GM21528 (cell line): ENCODE measurements around the gene CDC25C.
"Not testable (repeated sequence)": the region's sequence is repeated elsewhere in the genome, so short reads cannot be mapped to it uniquely, and the experiment has no call there.

Experiments
- ATAC-seq: cut with Tn5 transposase; IDR thresholded peaks from one replicate; pipeline ENCODE4 v1.9.1; 2021; ENCODE audit warnings: mild to moderate bottlenecking, moderate library complexity; ENCODE audit not compliant: unreplicated experiment, low FRiP score

Gene CDC25C

DNA sequence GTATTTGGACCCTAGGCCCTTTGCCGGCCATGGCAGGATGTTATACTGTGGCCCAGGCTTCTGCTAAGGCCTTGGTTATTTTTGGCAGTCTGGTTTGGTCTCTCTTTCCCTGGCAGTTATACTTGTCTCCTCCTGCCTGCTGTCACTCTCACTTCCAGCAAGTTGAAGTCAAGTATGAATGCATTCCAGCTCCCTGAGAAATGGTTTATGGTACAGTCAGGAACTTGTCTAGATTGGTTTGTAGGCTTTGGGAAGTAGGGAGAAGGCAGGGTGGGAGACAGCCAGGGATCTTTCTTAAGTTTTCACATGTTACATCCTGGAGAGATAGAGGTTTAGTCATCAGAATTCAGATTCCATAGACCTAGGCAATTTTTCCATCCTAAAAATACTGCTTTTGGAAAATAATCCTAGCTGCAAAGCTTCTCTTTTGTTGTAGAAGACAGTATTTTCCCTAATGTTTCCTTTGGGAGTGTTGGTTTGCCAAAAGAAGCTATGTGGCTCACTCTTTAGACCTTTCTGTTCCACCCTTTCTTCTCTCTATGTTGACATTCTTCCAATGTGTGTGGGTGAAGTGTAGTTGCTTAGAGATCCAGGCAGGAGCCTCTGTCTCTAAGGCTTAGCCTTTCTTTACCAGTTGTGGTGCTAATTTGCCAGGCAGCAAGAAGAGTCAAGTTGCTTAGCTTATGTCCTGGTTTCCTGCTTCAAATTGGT is 18.4 kb upstream of the CDC25C start:
- no peak for ATAC-seq

DNA sequence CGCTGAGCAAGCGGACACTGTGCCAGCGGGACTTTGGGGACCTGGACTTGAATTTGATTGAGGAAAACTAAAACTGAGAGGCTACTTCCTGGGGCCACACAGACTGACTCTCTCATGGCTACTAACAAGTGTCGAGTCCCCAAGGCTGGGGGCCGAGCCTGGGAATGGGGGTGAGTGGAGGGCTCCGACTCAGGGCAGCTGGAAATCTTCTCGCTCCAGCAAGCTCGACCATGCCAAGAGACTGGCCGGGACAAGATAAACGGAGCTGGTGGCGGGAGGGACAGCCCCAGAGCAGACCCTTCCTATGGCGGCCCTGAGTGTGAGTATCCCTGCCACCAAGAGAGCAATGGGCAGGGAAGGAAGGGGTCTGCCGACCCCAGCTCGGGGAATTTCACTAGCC is 15.3 kb upstream of the CDC25C start:
- no peak for ATAC-seq

DNA sequence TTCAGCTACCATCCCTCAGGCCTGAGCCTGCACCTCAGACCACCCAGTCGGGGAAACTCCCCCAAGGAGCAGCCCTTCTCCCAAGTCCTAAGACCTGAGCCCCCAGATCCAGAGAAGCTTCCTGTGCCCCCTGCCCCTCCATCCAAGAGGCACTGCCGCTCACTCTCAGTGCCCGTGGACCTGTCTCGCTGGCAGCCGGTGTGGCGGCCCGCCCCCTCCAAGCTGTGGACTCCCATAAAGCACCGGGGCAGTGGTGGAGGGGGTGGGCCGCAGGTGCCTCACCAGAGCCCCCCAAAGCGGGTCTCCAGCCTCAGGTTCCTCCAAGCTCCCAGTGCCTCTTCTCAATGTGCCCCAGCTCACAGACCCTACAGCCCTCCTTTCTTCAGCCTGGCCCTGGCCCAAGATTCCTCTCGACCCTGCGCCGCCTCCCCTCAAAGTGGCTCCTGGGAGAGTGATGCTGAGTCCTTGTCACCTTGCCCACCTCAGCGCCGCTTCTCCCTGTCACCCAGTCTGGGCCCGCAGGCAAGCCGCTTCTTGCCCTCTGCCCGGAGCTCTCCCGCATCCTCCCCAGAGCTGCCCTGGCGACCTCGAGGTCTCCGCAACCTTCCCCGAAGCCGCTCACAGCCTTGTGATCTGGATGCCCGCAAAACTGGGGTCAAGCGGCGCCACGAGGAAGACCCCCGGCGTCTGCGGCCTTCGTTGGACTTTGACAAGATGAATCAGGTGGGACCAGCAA is 13.5 kb upstream of the CDC25C start:
- ATAC-seq, result no peak

- no peak for ATAC-seq
Measured at GRCh38 chr5:138340008-138340407, 8.4 kb upstream of the CDC25C start.

DNA sequence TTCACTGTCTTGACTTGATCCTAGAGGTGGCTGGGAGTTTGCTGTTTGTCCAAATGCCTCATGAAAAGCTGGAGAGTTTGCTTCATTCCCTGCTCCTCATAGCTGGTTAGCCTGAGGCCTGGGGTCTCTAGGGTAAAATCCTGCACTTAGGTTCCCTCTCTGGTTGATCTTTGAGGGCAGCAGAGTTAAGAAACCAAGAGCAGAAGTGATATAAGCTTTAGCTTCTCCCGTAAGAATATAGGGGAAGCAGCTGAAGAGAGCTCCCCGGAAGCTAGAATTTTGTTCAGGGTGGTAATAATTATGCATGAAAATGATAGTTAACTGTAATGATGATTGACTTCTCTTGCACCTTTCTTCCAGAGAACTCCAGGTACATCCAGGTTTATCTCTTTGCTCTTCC is 7.9 kb upstream of the CDC25C start:
- ATAC-seq, result no peak

- ATAC-seq, result no peak
Measured at GRCh38 chr5:138339091-138339456, 7.5 kb upstream of the CDC25C start.

- peak; percentile 9 for ATAC-seq
Measured at GRCh38 chr5:138338411-138339090, 6.9 kb upstream of the CDC25C start.

DNA sequence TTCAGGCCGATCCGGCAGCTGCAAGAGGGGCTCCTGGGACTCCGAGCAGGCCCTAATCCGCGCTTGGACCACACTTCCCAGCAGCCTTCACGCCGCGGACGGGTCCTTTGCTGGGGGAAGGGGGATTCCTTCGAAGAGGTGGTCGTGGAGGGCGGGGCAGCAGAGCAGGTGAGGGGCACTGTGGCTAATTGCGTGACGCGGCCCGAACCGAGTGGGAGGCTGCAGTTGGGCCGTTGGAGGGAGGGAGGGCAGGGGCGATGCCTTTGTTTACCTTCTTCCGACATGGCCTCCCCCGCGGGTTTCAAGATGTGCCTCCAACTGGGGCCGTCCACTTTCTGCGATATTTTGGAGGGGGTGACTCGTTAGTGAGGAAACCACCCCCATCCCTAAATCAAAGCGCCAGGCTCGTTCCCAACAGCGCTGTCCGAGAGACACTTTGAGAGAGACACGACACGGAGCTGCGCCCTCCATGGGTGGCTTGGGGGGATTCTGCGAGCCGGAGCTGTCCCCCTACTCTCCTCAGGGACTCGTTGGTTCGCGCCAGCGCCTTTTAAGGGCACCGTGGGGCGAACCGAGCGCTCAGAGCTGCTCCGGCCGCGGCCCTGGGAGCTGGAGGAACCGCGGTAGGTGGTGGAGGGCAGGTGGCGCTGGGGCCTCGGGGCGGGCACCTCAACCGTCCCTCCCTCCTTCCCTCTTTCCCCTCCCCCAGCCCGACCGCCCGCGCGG is 6.2 kb upstream of the CDC25C start, which contains the start of gene FAM53C:
Gene FAM53C (plus strand): TSS at position 582 of the 726 bp plus-strand sequence. CDS start 3,070 bp downstream, outside the sequence.
- peak; percentile 71 for ATAC-seq

DNA sequence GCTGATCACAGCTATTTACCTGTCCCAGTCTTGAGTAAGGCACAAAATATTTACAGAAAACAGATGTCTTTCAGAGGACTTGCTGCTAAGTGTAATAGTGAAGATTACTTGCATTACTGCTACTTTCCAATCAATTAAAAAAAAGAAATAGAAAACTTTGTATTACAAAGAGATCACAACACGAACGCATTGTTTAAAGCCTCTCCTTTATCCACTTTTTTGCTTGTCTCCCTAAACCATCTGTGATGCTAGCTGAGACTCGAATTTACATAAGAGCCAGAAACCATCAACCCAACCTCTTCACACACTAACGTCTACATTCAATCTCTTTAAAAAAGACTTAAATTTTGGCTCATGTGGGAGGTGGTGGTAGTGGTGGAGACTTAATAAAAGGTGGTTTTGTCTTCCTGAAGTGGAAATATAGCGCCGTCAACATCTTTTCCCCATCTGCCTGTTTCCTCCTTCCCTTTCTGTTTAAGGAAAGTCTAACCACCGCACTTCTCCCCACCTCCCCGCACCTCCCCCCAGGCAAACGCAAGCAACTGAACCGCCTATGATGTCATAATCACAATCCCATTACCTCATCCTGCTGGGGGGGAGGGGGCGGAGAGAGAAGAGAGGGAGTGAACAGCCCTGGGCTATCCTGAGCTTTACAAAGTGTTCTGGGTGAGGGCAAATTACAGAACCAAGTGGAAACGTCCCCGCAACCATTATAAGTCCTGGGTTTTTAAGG is 5.5 kb upstream of the CDC25C start:
- peak; percentile 24 for ATAC-seq

- ATAC-seq, result no peak
Measured at GRCh38 chr5:138334867-138335447, 3.4 kb upstream of the CDC25C start.

GRCh38 chr5:138330813-138331448 is 673 bp downstream of the CDC25C start:
- no peak for ATAC-seq

DNA sequence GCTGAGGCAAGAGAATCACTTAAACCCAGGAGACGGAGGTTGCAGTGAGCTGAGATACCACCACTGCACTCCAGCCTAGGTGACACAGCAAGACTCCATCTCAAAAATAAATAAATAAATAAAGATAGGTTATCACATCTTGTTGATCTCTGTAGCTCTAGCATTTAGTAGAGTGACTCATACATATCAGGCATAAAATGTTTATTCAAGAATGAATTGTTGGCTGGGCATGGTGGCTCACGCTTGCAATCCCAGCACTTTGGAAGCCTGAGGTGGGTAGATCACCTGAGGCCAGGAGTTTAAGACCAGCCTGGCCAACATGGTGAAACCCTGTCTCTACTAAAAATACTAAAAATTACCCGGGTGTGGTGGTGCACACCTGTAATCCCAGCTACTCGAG is 13.4 kb downstream of the CDC25C start:
- ATAC-seq, result not testable (repeated sequence)

- no peak for ATAC-seq
Measured at GRCh38 chr5:138316355-138316754, 15.2 kb downstream of the CDC25C start.

DNA sequence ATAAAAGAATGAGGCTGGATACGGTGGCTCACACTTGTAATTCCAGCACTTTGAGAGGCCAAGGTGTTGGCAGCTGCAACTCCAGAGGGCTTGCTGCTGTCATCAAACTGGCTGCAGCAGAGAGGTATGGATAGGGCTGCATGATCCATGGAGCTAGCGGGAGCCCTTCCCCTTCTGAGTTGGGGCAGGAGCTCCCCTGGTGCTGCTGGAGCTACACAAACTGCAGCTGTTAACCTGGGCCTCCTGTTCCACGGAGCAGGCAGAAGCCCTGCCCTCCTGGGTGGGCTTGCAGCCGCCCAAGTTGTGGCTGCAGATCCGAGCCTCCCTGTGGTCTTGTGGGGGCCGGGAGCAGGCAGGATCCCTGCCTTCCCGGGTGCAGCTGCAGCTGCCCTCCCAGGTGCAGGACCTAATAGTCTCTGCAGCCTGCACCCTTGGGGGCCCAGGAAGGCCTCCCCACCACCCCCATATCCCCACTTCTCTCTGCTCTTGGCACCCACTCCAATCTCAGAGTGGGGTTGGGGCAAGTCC is 15.8 kb downstream of the CDC25C start:
- ATAC-seq, result no peak

- ATAC-seq, result no peak
Measured at GRCh38 chr5:138305797-138306196, 25.8 kb downstream of the CDC25C start.

DNA sequence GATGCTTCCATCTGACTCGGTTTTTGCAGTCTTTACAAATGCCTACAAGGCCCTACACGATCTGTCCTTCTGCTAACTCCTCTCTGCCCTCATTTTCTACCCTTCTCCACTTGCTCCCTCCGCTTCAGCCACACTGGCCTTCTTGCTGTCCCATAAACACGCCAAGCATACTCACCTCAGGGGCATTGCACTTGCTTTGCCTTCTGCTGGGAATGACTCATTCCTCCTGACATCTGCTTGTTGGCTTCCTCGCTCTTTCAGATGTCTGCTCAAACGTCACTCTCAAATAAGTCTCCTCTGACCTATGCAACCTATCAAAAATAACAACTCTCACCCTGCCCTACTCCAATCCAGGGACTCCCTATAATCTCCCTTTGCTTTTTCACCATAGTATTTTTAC is 28.2 kb downstream of the CDC25C start:
- ATAC-seq, result no peak

- no peak for ATAC-seq
Measured at GRCh38 chr5:138289296-138289695, 42.3 kb downstream of the CDC25C start.

- no peak for ATAC-seq
Measured at GRCh38 chr5:138287246-138287645, 44.4 kb downstream of the CDC25C start.
